Activated effector memory CD4-positive, alpha-beta T cell treated with Interleukin-2 at 50 U/mL for 16 hours (primary cell): ENCODE data around the gene LPGAT1.
A peak's percentile ranks its signal among the peaks of the same experiment; 100 is the strongest.
"Not testable (repeated sequence)": the region's sequence is repeated elsewhere in the genome, so short reads cannot be mapped to it uniquely, and the experiment has no call there.

Source experiments
- DNase-seq: peaks from one replicate; pipeline ENCODE4 v3.0.0-alpha.2; 2020

LPGAT1 gene, protein sequence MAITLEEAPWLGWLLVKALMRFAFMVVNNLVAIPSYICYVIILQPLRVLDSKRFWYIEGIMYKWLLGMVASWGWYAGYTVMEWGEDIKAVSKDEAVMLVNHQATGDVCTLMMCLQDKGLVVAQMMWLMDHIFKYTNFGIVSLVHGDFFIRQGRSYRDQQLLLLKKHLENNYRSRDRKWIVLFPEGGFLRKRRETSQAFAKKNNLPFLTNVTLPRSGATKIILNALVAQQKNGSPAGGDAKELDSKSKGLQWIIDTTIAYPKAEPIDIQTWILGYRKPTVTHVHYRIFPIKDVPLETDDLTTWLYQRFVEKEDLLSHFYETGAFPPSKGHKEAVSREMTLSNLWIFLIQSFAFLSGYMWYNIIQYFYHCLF

DNA sequence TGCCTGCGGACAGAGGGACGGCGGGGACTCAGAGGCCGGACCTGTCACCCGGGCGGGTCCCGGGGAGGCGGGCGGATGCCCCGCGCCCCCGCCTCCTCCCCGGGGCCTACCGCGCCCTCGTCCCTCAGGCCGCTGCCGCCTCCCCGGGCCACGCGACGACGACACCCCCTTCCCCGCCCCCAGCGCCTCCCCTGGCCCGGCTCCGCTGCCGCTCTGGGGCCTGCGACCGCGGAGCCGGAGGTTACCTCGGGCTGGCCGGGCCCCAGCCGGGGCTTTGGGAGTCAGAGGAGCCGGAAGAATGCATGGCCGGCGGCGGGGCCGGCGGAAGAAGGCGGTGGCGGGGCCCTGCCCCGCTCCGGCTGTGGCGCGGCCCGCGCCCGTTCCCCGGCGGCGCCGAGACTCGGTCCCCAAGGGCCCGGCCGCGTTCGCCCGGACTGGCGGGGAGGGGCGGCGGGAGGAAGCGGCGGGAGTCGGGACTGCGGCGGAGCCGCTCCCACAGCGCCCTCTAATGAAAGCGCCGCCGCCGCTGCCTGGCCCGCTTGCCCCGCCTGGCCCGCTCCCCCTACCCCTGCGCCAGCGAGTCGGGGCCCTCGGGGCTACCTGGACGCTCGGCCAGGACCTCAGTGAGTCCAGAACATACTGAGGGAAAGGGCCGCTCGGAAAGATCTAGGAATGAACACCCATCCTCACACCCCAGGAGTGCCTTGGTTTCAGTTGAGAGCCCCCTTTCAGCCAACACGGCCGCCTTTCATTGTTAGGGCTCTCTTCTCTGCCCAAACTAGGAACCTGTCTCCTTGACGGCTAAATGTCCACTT lies at the start of gene LPGAT1:
TSS of gene LPGAT1 (minus strand) at position 436 of the 815 bp plus-strand sequence. CDS start 1,467 bp downstream, outside the sequence.
- peak; percentile 56 for DNase-seq

DNA sequence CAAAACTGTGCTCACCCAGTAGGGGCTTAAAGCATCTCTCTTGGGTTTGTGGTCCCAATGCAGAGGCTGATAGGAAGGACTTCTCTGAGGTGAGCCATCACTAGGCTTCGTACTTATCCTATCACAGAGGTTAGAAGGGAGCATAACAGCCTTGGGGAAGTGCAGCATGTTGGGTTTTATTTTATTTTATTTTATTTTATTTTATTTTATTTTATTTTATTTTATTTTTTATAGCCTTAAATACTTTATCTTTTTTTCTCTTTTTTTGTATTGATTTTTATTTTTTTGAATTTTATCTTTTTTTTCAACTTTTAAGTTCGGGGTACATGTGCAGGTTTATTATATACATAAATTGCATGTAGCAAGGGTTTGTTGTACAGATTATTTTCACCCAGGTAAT lies 48.9 kb upstream of the LPGAT1 start:
- no peak for DNase-seq

DNA sequence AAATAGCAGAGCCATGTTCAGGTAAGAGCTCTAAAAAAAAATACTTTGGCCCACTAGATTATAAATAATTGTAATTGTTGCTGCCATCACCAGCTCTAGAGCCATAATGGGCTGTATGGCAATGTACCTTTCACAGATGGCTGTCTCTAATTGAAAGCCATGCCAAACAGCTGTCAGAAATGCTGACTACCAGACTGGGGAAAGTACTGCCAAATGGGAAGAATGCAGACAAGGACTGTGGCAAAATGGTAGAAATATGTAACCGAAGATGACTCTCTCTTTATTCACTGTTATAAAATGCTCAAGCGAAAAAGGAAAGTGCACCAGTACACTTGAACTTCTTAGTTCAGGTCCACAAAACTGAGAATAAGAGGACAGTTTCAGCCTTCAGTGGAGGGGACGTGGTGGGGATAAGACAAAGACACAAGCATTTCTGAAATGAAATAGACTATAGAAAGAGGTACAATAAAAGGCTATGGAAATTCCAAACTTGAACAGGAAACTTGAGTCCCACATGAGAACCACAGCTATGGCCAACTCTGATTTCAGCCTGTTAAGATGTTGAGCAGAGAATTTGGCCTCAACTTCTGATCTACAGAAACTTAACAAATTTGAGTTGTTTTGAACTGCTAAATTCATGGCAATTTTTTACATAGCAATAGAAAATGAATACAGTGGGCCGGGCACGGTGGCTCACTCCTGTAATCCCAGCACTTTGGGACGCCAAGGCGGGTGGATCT lies 46.5 kb upstream of the LPGAT1 start:
- no peak for DNase-seq

- DNase-seq = no peak
These were observed 45.0 kb upstream of the LPGAT1 start for GRCh38 chr1:211875541-211875940.

DNA sequence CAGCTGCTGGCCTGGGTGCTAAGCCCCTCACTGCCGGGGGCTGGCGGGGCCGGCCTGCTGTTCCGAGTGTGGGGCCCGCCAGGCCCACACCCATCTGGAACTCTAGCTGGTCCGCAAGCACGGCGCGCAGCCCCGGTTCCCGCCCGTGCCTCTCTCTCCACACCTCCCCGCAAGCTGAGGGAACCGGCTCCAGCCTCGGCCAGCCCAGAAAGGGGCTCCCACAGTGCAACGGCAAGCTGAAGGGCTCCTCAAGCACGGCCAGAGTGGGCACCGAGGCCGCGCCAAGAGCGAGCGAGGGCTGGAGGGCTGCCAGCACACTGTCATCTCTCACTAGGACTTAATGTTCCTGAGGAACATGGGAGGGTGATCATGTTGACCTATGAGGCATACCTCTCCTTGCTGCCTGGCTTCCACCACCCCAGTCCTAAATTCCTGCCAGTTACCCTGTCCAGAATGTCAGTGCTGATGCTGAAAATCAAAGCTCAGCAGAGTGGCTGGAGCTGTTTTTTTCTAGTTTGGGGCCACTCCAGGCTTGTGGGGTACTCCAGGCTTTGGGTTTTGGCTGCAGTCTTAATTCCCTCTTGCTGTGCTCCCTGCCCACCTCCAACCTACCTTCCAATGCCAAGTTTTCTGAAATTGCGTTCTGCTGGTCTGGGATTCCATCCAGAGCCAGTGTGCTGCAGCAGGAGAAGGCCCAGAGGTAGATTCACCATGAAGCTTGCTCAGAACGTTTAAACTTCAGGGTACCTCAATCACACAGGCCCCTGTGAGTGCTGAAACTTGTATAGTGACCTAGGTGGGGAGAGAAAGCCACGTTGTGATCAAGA lies 44.2 kb upstream of the LPGAT1 start:
- no peak for DNase-seq

- DNase-seq = not testable (repeated sequence)
These were observed 43.2 kb upstream of the LPGAT1 start for GRCh38 chr1:211873731-211874130.

DNA sequence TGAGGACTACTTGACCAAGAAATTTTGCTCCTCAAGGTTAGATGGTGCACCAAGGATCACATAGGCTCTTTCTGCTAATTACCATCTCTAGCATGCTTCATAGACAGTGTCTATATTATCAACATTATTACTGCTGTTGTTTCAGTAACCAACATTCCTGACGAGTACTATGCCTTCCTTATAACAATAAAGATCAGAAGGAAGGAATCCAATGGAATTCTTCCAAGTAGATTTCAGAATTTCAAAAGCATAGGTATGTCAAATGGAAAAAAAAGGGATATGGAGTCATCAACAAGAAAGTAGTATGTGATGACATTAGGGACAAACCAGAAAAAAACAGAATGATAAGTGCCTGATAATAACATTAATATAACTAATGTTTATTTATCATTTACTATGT lies 39.6 kb upstream of the LPGAT1 start:
- DNase-seq = no peak

GRCh38 chr1:211865180-211865579 lies 34.6 kb upstream of the LPGAT1 start:
- DNase-seq = no peak

DNA sequence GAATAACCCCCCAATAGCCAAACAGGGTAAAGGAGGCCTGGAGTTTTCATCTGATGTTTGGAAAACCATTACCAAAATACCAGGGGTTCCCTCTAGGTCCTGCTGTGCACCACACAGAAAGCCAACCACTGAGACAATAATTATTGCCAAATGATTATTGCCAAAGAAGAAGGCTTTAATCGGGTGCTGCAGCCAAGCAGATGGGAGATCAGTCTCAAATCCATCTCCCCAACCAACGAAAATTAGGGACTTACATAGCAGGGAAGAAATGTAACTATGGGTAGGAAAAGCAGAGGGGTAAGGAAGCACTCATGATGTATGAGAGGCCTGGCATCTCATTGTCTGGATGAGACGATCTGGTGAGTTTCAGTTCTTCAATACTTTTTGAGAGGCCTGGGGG lies 28.8 kb upstream of the LPGAT1 start:
- DNase-seq = no peak

DNA sequence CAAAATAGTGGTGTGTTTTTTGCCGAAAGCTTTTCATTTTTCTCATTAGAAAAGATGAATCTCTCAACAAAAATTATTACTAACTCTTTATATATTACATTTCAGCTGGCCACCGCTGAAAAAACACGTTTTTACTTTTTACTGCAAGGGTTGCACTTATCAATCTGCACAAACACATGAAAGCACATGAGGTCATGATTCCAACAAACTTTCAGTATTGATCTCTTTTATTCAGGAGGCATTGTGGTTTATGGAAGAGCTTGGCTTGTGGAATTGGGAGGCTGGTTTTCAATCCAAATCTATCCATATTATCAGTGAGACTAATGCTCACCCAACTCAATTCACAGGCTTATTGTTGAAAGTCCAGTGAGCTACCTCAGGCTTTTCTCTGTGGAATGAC lies 20.6 kb upstream of the LPGAT1 start:
- no peak for DNase-seq

DNA sequence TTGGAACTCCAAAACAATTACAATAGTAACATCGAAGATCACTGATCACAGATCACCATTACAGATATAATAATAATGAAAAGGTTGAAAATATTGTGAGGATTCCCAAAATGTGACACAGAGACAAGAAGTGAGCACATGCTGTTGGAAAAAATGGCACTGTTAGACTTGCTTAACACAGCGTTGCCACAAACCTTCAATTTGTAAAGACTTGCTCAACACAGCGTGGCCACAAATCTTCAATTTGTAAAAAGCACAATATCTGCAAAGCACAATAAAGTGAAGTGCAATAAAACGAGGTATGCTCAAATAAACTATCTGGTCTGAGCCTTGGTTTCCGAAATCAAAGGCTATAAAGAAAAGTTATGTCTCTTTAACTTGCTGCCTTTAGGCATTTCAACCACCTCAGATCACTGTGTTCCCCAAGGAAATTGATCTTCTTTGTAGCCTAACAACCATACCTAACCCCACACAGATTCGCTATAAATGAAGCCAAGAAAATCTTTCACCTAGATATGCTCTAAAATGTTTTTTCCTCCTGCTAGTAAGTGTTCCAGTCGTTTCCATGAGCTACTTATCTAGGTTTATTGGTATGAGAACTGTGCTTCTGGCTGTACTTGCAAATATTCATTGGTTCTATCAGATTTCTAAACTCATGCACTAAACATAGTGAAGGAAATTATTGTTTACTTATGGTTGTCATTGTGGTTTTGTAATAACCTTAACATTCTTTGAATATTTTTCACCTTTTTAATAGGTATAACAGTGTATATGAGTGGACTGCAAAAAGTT lies 13.1 kb upstream of the LPGAT1 start:
- DNase-seq = no peak

- no peak for DNase-seq
These were observed 12.5 kb upstream of the LPGAT1 start for GRCh38 chr1:211843018-211843417.

DNA sequence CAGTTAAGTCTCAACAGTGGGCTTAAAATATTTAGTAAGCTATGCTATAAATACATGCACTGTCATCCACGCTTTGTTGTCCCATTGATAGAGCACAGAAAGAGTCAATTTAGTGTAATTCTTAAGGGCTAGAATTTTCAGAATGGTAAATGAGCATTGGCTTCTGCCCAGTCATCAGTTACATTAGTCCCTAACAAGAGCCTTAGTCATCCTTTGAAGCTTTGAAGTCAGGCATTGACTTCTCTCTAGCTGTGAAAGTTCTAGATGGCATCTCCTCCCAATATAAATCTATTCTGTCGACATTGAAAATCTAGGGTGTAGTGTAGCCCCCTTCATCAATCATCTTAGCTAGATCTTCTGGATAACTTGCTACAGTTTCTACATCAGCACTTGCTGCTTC lies 12.0 kb upstream of the LPGAT1 start:
- DNase-seq = no peak

DNA sequence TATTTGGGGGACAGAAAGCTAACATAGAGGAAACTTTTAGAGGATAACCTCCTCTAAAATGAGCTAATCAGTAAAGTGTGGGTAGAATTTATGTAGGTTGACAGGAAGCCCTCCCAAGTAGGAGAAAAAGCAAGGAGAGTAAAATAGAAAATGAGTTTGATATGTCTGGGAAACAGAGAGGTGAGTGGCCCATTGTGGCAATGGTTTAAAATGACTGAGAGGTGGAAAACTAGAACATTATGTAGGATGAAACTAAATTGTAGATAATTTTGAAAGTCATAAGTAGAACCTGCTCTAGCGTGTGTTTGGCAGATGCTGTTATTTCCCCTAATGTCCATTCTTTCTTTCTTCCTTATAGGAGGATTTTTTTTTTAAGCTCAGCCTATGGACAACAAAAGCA lies 8.5 kb upstream of the LPGAT1 start:
- no peak for DNase-seq

GRCh38 chr1:211833174-211833820 lies 2.7 kb upstream of the LPGAT1 start:
- no peak for DNase-seq

DNA sequence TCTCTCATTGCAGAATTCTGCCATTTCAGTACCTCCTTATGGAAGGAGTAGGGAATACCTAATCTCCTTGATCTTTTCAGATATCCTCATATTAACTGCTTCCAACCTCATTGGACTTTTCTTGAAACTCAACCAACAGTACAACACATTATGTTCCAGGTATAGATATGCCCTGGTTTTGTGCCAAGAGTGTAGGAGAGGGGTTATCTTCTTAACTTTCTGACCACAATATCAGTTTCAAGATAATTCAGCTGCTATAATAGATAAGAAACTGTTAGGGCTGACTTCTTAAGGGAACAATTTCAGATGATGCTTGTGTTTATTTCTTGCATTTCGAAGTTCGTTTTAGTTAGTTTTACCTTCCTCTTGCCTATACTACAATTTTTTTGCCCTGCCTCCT lies 2.1 kb upstream of the LPGAT1 start:
- no peak for DNase-seq

- DNase-seq = no peak
These were observed 1.2 kb upstream of the LPGAT1 start for GRCh38 chr1:211831558-211832323.

GRCh38 chr1:211830055-211830327 lies 572 bp downstream of the LPGAT1 start:
- DNase-seq = no peak

- DNase-seq = no peak
These were observed 1.1 kb downstream of the LPGAT1 start for GRCh38 chr1:211829343-211830054.
